ENCODE results near the gene WFDC6.

DNA sequence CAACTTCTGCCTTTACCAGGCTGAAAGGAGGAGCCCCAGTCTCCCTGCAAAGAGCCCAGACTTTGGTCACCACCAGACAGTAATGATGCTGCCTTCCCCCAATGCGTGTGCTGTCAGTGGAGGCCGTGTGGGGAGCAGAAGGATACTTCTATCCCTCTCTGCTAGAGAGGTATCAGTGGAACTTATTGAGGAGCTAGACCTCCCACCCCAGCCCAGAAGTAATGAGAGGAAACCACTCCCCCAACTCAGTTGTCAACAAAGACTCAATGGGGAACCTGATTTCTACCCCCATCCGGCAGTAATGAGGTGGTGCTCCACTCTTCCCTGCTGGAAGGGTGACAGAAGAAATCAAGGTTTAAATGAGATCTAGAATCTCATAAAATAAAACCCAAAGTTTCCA is 44.2 kb upstream of the WFDC6 start:
- no peak for TF ChIP-seq CEBPB (IDR thresholded peaks at IDR 0.05)
- TF ChIP-seq, protein P1, sequence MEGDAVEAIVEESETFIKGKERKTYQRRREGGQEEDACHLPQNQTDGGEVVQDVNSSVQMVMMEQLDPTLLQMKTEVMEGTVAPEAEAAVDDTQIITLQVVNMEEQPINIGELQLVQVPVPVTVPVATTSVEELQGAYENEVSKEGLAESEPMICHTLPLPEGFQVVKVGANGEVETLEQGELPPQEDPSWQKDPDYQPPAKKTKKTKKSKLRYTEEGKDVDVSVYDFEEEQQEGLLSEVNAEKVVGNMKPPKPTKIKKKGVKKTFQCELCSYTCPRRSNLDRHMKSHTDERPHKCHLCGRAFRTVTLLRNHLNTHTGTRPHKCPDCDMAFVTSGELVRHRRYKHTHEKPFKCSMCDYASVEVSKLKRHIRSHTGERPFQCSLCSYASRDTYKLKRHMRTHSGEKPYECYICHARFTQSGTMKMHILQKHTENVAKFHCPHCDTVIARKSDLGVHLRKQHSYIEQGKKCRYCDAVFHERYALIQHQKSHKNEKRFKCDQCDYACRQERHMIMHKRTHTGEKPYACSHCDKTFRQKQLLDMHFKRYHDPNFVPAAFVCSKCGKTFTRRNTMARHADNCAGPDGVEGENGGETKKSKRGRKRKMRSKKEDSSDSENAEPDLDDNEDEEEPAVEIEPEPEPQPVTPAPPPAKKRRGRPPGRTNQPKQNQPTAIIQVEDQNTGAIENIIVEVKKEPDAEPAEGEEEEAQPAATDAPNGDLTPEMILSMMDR (IDR thresholded peaks at IDR 0.05) = no peak
- no peak for TF ChIP-seq HDAC2 (IDR thresholded peaks at IDR 0.05)

Measured in A549 (cell line).